ENCODE results near the gene NFIX.

DNA sequence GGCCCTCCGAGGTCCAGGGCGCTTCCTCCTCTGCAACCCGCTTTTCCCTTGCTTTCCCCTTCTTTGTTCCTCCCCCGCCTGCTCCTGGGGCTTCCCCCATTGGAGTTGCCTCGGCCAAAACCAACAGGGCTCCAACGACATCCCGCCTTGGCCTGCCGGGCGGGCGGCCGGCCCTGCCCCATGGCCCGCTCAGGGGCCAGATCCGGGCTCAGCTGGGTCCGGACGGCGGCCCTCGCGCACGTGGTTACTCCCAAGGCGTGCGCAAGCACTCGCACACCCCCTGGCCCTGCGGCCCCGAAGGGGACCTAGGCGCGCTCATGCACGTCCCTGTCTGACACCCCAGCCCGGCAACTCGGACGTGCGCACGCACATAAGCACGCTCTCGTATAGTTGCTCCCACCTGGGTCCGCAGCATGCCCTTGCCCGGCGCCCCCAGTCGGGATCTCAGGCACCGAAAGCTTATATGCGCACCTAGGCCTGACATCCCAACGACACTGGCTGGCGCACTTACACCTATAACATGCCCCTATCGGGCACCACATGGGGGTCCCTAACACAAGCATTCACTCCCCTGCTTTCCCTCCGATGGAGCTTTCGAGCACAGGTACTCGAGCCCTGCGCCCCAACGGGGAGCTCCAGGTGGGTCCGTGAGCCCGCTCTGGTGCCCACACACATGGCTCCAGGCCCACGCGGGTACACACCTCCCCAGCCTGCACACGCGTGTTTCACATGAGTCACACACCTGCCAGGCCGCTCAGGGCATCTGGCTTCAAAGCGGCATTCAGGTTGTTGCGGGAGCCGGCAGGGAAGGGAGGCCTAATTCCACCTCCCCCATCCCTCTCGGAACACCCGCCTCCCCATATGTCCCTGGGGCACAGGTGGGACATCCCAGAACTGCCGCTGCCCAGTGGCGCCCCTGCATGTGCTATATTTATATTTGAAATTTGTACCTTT, 15.0 kb downstream of the NFIX start:
- TF ChIP-seq, protein P1, sequence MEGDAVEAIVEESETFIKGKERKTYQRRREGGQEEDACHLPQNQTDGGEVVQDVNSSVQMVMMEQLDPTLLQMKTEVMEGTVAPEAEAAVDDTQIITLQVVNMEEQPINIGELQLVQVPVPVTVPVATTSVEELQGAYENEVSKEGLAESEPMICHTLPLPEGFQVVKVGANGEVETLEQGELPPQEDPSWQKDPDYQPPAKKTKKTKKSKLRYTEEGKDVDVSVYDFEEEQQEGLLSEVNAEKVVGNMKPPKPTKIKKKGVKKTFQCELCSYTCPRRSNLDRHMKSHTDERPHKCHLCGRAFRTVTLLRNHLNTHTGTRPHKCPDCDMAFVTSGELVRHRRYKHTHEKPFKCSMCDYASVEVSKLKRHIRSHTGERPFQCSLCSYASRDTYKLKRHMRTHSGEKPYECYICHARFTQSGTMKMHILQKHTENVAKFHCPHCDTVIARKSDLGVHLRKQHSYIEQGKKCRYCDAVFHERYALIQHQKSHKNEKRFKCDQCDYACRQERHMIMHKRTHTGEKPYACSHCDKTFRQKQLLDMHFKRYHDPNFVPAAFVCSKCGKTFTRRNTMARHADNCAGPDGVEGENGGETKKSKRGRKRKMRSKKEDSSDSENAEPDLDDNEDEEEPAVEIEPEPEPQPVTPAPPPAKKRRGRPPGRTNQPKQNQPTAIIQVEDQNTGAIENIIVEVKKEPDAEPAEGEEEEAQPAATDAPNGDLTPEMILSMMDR (IDR thresholded peaks at IDR 0.05): no peak
- TF ChIP-seq EP300 (IDR thresholded peaks at IDR 0.05): no peak

Data from ovary (tissue), 3 donors.